Fibroblast of villous mesenchyme (primary cell): ENCODE results near the gene ARHGAP19. TPM values are rescaled to one million over a fixed set of nuclear protein-coding genes. Genes with fewer than 3 reads are reported as not detected.

ENCODE experiments used
- DNase-seq: peaks from one replicate; pipeline ENCODE4 v3.0.0-alpha.2; 2010; ENCODE audit warnings: low read depth
- H3K4me3 ChIP-seq: 2 replicates; pipeline ENCODE4 v1.5.1; 2011; ENCODE audit warnings: low read depth, mild to moderate bottlenecking, low read length
- CTCF ChIP-seq: IDR thresholded peaks from 2 replicates; pipeline ENCODE4 v1.5.1; 2012; ENCODE audit warnings: low read depth, mild to moderate bottlenecking, low read length; ENCODE audit not compliant: insufficient read depth
- total RNA-seq: library from RNA; depleted of rRNA; stranded (reverse); fragments of >200 nt; gene quantifications from 2 replicates; pipeline ENCODE4 v1.2.3, GENCODE V29; 2012

The ARHGAP19 gene
- total RNA-seq, 1 donor = 13.4 TPM

GRCh38 chr10:97311111-97311626 is 18.7 kb upstream of the ARHGAP19 start:
- TF ChIP-seq CTCF = no peak
- H3K4me3 ChIP-seq = no peak overlapping the region
- DNase-seq = no peak

- TF ChIP-seq CTCF = no peak
- H3K4me3 ChIP-seq = no peak overlapping the region
- DNase-seq = no peak
These were observed 15.7 kb upstream of the ARHGAP19 start for GRCh38 chr10:97307866-97308780.

GRCh38 chr10:97307441-97307840 is 15.0 kb upstream of the ARHGAP19 start:
- no peak for DNase-seq
- H3K4me3 ChIP-seq = no peak overlapping the region

GRCh38 chr10:97302088-97302791 is 9.8 kb upstream of the ARHGAP19 start:
- H3K4me3 ChIP-seq = no peak overlapping the region
- TF ChIP-seq CTCF = no peak
- DNase-seq = no peak

More at GRCh38 chr10:97307441-97307840, 15.0 kb upstream of the ARHGAP19 start:
- TF ChIP-seq CTCF = no peak

- TF ChIP-seq CTCF = no peak
- DNase-seq = no peak
These were observed 8.5 kb upstream of the ARHGAP19 start for GRCh38 chr10:97300980-97301379.

GRCh38 chr10:97298223-97298571 is 5.8 kb upstream of the ARHGAP19 start:
- DNase-seq = no peak

More at GRCh38 chr10:97300980-97301379, 8.5 kb upstream of the ARHGAP19 start:
- H3K4me3 ChIP-seq = no peak overlapping the region

More at GRCh38 chr10:97298223-97298571, 5.8 kb upstream of the ARHGAP19 start:
- H3K4me3 ChIP-seq = no peak overlapping the region
- no peak for TF ChIP-seq CTCF
